A549 (cell line): Measurements from ENCODE around the gene AGPAT2. TPM values are rescaled to one million over a fixed set of nuclear protein-coding genes. Genes with fewer than 3 reads are reported as not detected.

Experiments used
- ATAC-seq, 2 experiments: fragments of 200-7000 bp in 1 of 2; fragments of >200 bp in 1 of 2; cut with Nextera tagmentation in 1 of 2; cut with Tn5 transposase in 1 of 2; 3 replicates each; pipeline versions ENCODE4 v1.8.0 to v1.9.1; 2018 to 2020; ENCODE audit warnings: mild to moderate bottlenecking in 1 of 2, moderate library complexity in 1 of 2
- CTCF ChIA-PET: fragments of 300-600 bp; sonication (Branson Sonifier 250); formaldehyde crosslinking; extraction: SDS; loops from one replicate; lab custom pipeline; 2021; ENCODE audit warnings: antibody characterized with exemption, inconsistent platforms; lab: Yijun Ruan, JAX
- POLR2A ChIA-PET: fragments of 350-600 bp; formaldehyde crosslinking; extraction: SDS; loops from one replicate; lab custom pipeline; 2021; ENCODE audit warnings: antibody characterized with exemption, inconsistent platforms; lab: Yijun Ruan, JAX
- DNase-seq, 2 experiments: peaks; one replicate each; pipeline versions ENCODE4 v3.0.0 to v3.0.0-alpha.2; 2011 to 2016; ENCODE audit warnings: low read depth in 1 of 2, low spot score in 1 of 2
- FAIRE-seq: peaks from 2 replicates; lab custom pipeline; 2011; peaks lifted over from hg19 to GRCh38; lab: Jason Lieb, UNC
- H3K27ac ChIP-seq, 2 experiments: fragments of >200 bp; sonication (Bioruptor Twin); formaldehyde crosslinking; 3 replicates each; pipeline ENCODE4 v1.5.1; 2016 to 2017
- H3K4me1 ChIP-seq: fragments of >200 bp; sonication (Bioruptor Twin); formaldehyde crosslinking; 3 replicates; pipeline ENCODE4 v1.6.1; 2016
- H3K4me2 ChIP-seq: fragments of >200 bp; sonication (Bioruptor Twin); formaldehyde crosslinking; 3 replicates; pipeline ENCODE4 v1.6.1; 2016
- H3K4me3 ChIP-seq: fragments of >200 bp; sonication (Bioruptor Twin); formaldehyde crosslinking; 3 replicates; pipeline ENCODE4 v1.5.1; 2016
- H3K9me3 ChIP-seq: fragments of >200 bp; sonication (Bioruptor Twin); formaldehyde crosslinking; 3 replicates; pipeline ENCODE4 v1.6.1; 2016
- ATOH8 ChIP-seq: fragments of 250-450 bp; sonication (Bioruptor Pico); IDR thresholded peaks from 2 replicates; pipeline ENCODE4 v1.5.0; 2020; ENCODE audit warnings: low read depth, mild to moderate bottlenecking, moderate library complexity
- EHF ChIP-seq: fragments of 250-450 bp; sonication (Bioruptor Pico); IDR thresholded peaks from 2 replicates; pipeline ENCODE4 v1.5.0; 2020; ENCODE audit warnings: mild to moderate bottlenecking
- FOSL2 ChIP-seq, 2 experiments: fragments of 450-650 bp in 1 of 2; fragments of >200 bp in 1 of 2; sonication (Bioruptor Twin) in 1 of 2; formaldehyde crosslinking; IDR thresholded peaks; 2 replicates each; pipeline versions ENCODE4 v1.5.0 to v1.6.1; 2016 to 2020; ENCODE audit warnings: mild to moderate bottlenecking in 1 of 2, moderate library complexity in 1 of 2
- GATA3 ChIP-seq: IDR thresholded peaks from 2 replicates; pipeline ENCODE4 v1.6.1; 2012; ENCODE audit warnings: borderline replicate concordance
- HDAC2 ChIP-seq: fragments of 200-600 bp; sonication (generic); IDR thresholded peaks from 2 replicates; pipeline ENCODE4 v1.6.1; 2016
- HEYL ChIP-seq: fragments of 250-450 bp; sonication (Bioruptor Pico); IDR thresholded peaks from 2 replicates; pipeline ENCODE4 v1.8.0; 2021; ENCODE audit warnings: mild to moderate bottlenecking, moderate library complexity
- HOXB13 ChIP-seq: fragments of 250-450 bp; sonication (Bioruptor Pico); IDR thresholded peaks from 2 replicates; pipeline ENCODE4 v1.5.0; 2020; ENCODE audit warnings: low read depth, mild to moderate bottlenecking, moderate library complexity
- JUN ChIP-seq, 2 experiments: fragments of >200 bp; sonication (Bioruptor Twin); formaldehyde crosslinking; IDR thresholded peaks; 2 replicates in 1 of 2; 3 replicates in 1 of 2; pipeline ENCODE4 v1.6.1; 2016 to 2017
- JUNB ChIP-seq: fragments of >200 bp; sonication (Bioruptor Twin); formaldehyde crosslinking; IDR thresholded peaks from 2 replicates; pipeline ENCODE4 v1.6.1; 2016
- MYC ChIP-seq: IDR thresholded peaks from 2 replicates; pipeline ENCODE4 v1.6.1; 2012; ENCODE audit warnings: mild to moderate bottlenecking, inconsistent platforms, low read length, improper control_type of control experiment, borderline replicate concordance
- NFE2L2 ChIP-seq: fragments of 150-350 bp; conservative IDR thresholded peaks from 2 replicates; pipeline ENCODE4 v1.6.1; 2014; ENCODE audit warnings: low read length
- POLR2A ChIP-seq: IDR thresholded peaks from 2 replicates; pipeline ENCODE4 v1.6.1; 2012; ENCODE audit warnings: mild to moderate bottlenecking, low read length
- RAD21 ChIP-seq, 2 experiments: fragments of >200 bp in 1 of 2; sonication (Bioruptor Twin) in 1 of 2; formaldehyde crosslinking in 1 of 2; IDR thresholded peaks in 1 of 2; conservative IDR thresholded peaks in 1 of 2; 2 replicates in 1 of 2; 3 replicates in 1 of 2; pipeline ENCODE4 v1.6.1; 2012 to 2018; ENCODE audit warnings: inconsistent platforms in 1 of 2
- RCOR1 ChIP-seq: fragments of 150-350 bp; IDR thresholded peaks from 2 replicates; pipeline ENCODE4 v1.6.1; 2014; ENCODE audit warnings: antibody characterized with exemption, low read length, low read depth
- ZFP36 ChIP-seq: fragments of 450-650 bp; IDR thresholded peaks from 2 replicates; pipeline ENCODE4 v1.6.1; 2014; ENCODE audit warnings: borderline replicate concordance; ENCODE audit not compliant: partially characterized antibody
- ZSCAN20 ChIP-seq: fragments of 250-450 bp; sonication (Bioruptor Pico); IDR thresholded peaks from 2 replicates; pipeline ENCODE4 v1.8.0; 2022; ENCODE audit warnings: mild to moderate bottlenecking, moderate library complexity
- WGBS: methylation state at CpG from one replicate; pipeline ENCODE4 v1.1.6; 2017; ENCODE audit errors: missing lambda C conversion rate; 5-methylcytosine and 5-hydroxymethylcytosine counted together
- polyA plus RNA-seq, 4 experiments: library from polyadenylated mRNA; depleted of rRNA in 3 of 4; stranded (reverse); fragments of >200 nt; fragmentation: RNase III in 1 of 4; extraction: RNeasy Plus Mini Kit Qiagen cat#74134 plus additional on column Dnase treatment in 1 of 4; gene quantifications; 2 replicates in 3 of 4; 3 replicates in 1 of 4; pipeline ENCODE4 v1.2.3, GENCODE V29; 2011 to 2017
- TF ChIP-seq, protein P1 (sequence below): IDR thresholded peaks from 2 replicates; pipeline ENCODE4 v1.6.1; 2012
- TF ChIP-seq, protein P2 (sequence below): fragments of >200 bp; sonication (Bioruptor Twin); formaldehyde crosslinking; IDR thresholded peaks from 3 replicates; pipeline ENCODE4 v1.5.1; 2016
- TF ChIP-seq, protein P3 (sequence below): IDR thresholded peaks from 2 replicates; pipeline ENCODE4 v1.6.1; 2012

Gene AGPAT2
- polyA plus RNA-seq, 2 of the 4 experiments (the other 2 are of a cell fraction), result 32.3 to 49.5 TPM

GRCh38 chr9:136720898-136721338 is 33.7 kb upstream of the AGPAT2 start:
- POLR2A ChIA-PET, result no interaction called here
- CTCF ChIA-PET, result interaction anchor here (0.7 to 4.7 kb wide), 11 partner anchors 8 to 357 kb away, joined by 3 to 25 read pairs (median 3); partner anchors contain the start of gene DNLZ
- DNase-seq, result no peak
- 70% methylated on average over 10 of the region's 11 CpGs for WGBS
- peaks cover 68% of the 10 kb centered on the region for H3K4me1 ChIP-seq
- no peak overlapping the region for H3K4me2 ChIP-seq
- TF ChIP-seq, protein P1, sequence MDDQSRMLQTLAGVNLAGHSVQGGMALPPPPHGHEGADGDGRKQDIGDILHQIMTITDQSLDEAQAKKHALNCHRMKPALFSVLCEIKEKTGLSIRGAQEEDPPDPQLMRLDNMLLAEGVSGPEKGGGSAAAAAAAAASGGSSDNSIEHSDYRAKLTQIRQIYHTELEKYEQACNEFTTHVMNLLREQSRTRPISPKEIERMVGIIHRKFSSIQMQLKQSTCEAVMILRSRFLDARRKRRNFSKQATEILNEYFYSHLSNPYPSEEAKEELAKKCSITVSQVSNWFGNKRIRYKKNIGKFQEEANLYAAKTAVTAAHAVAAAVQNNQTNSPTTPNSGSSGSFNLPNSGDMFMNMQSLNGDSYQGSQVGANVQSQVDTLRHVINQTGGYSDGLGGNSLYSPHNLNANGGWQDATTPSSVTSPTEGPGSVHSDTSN, result 0 out of 2 replicates have a peak, but pooled peaks have one; percentile 40
- TF ChIP-seq GATA3, result no peak
- TF ChIP-seq, all 56 proteins: peak for 1
- FAIRE-seq, result no peak
- ATAC-seq, result peak; percentile 2; a peak in 4 of 6 replicates
- H3K9me3 ChIP-seq, result no peaks in the 10 kb centered on the region
- H3K4me3 ChIP-seq, result no peak overlapping the region
- no peak overlapping the region for H3K27ac ChIP-seq

DNA sequence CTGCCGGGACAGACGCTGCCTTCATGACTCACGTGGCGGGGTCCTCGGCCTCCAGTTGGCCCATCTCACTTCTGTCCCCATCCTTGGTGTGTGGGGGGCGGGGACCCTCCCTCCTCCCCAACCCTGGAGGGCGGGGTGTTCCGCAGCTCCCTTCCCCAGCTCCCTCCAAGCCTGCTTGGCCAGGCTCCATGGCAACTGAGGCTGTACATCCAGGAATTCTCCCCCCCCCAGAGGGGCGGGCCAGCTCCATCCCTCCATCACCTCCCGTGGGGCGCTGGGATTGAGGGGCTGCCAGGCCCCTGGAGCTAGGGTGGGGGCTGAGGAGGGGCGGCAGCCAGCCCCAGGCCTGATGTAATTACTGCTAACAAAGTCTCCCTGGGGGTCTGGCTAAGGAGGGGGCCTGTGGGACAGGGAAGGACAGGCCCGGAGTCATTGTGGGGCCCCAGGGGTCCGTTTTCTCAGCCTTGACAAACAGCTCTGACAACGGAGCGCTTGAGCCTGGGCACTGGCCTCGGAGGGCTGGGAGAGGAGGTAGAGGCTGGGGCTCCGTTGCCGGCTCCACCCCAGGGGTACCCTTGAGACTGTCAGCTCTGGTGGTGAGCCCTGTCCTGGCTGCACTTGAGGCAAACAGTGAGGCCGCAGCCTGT is 33.1 kb upstream of the AGPAT2 start:
- 73% methylated on average over 19 of the region's 20 CpGs for WGBS
- Histone ChIP-seq H3K4me3 (no peak overlapping the region), H3K9me3 (no peaks in the 10 kb centered on the region), H3K4me1 (peaks cover 63% of the 10 kb centered on the region), H3K4me2 (no peak overlapping the region), H3K27ac (no peak overlapping the region)
- TF ChIP-seq, protein P2, sequence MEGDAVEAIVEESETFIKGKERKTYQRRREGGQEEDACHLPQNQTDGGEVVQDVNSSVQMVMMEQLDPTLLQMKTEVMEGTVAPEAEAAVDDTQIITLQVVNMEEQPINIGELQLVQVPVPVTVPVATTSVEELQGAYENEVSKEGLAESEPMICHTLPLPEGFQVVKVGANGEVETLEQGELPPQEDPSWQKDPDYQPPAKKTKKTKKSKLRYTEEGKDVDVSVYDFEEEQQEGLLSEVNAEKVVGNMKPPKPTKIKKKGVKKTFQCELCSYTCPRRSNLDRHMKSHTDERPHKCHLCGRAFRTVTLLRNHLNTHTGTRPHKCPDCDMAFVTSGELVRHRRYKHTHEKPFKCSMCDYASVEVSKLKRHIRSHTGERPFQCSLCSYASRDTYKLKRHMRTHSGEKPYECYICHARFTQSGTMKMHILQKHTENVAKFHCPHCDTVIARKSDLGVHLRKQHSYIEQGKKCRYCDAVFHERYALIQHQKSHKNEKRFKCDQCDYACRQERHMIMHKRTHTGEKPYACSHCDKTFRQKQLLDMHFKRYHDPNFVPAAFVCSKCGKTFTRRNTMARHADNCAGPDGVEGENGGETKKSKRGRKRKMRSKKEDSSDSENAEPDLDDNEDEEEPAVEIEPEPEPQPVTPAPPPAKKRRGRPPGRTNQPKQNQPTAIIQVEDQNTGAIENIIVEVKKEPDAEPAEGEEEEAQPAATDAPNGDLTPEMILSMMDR, result no peak
- TF ChIP-seq ATOH8 (no peak), JUNB (no peak), HDAC2 (no peak), HOXB13 (no peak), ZFP36 (no peak), EHF (CRISPR knock-in tag) (no peak), RCOR1 (no peak), FOSL2 (IDR thresholded peaks at IDR 0.05) (no peak), FOSL2 (CRISPR knock-in tag; IDR thresholded peaks at IDR 0.05) (no peak), RAD21 (conservative IDR thresholded peaks at IDR 0.05 in 1 of 2, IDR thresholded peaks at IDR 0.05 in 1 of 2) (no peak), MYC (no peak), NFE2L2 (no peak), POLR2A (no peak)
- CTCF ChIA-PET, result interaction anchor here (0.7 to 4.7 kb wide), 6 partner anchors 9 to 50 kb away, joined by 3 to 25 read pairs (median 3); no protein-coding TSS in a partner anchor
- no peak for DNase-seq
- peak; percentile 4 to 12; a peak in 3 of 6 replicates for ATAC-seq
- FAIRE-seq, result no peak
- POLR2A ChIA-PET, result interaction anchor here (2.0 kb wide), 1 partner anchor 8 kb away, joined by 17 read pairs; no protein-coding TSS in a partner anchor

DNA sequence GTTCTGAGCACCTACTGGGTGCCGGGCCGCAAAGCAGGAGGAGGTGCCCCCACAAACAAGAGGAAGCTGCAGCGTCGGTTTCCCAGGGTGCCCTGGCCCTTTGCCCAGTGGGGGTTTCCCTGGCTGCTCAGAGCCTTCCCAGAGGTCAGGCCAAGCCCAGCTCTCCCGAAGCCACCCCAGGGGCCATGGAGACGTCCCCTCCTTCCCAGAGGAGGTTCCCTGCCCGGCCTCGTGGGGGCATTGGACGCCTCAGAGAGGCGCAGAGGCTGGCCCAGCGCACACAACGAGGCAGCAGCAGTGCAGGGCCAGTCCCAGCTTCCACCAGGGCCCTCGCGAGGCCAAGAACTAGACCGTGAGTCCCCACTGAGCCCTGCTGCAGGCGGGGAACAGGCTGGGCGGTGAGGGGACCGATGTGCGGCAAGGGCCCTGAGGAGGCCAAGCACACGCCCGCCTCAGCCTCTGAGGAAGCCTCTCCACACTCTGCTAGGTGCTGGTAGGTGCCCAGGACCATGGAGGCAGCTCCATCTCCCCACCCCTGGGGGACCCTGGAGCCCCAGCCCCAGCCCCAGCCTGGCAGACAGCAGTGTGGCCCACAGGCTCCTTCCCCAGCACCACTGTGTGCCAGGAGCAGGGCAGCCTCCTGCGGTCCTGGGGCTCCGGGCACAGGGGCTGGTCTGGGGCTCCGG is 32.1 kb upstream of the AGPAT2 start:
- POLR2A ChIA-PET, result interaction anchor here (0.6 to 2.0 kb wide), 3 partner anchors 9 to 231 kb away, joined by 3 to 17 read pairs (median 3); no protein-coding TSS in a partner anchor
- 47% methylated on average over 12 of the region's 24 CpGs for WGBS
- ATAC-seq, result peak; percentile 32 to 56

More for the DNA sequence above, 32.1 kb upstream of the AGPAT2 start:
- CTCF ChIA-PET, result interaction anchor here (0.8 to 4.7 kb wide), 5 partner anchors 10 to 48 kb away, joined by 3 to 25 read pairs (median 5); no protein-coding TSS in a partner anchor
- H3K27ac ChIP-seq, result peak overlapping the region in 1 of 2 experiments; percentile 40; a peak in 3 of 6 replicates
- TF ChIP-seq JUN (IDR thresholded peaks at IDR 0.05), result no peak; a peak in 1 of 5 replicates
- TF ChIP-seq HEYL (CRISPR knock-in tag), result no peak
- TF ChIP-seq ZSCAN20 (CRISPR knock-in tag), result no peak
- no peak for TF ChIP-seq FOSL2 (IDR thresholded peaks at IDR 0.05)
- TF ChIP-seq FOSL2 (CRISPR knock-in tag; IDR thresholded peaks at IDR 0.05), result no peak
- TF ChIP-seq, protein P3, sequence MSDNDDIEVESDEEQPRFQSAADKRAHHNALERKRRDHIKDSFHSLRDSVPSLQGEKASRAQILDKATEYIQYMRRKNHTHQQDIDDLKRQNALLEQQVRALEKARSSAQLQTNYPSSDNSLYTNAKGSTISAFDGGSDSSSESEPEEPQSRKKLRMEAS, result no peak
- peaks cover 54% of the 10 kb centered on the region for H3K4me1 ChIP-seq
- DNase-seq (peak in 1 of 2 experiments; percentile 50), FAIRE-seq (no peak)
- H3K9me3 ChIP-seq, result no peaks in the 10 kb centered on the region
- no peak overlapping the region for H3K4me2 ChIP-seq
- H3K4me3 ChIP-seq, result no peak overlapping the region
